Choroid plexus epithelial cell (primary cell): ENCODE data around the gene GRK4.

Experiments
- DNase-seq: peaks from one replicate; pipeline ENCODE4 v3.0.0-alpha.2; 2010; ENCODE audit warnings: low read depth
- H3K4me3 ChIP-seq: 2 replicates; pipeline ENCODE4 v1.5.1; 2011; ENCODE audit warnings: low read depth, mild to moderate bottlenecking, control low read depth, low read length, moderate library complexity
- TF ChIP-seq, protein P1 (sequence below): conservative IDR thresholded peaks from 2 replicates; pipeline ENCODE4 v1.5.1; 2011; ENCODE audit warnings: low read depth, mild to moderate bottlenecking, control low read depth, inconsistent platforms, low read length, moderate library complexity

Gene GRK4

DNA sequence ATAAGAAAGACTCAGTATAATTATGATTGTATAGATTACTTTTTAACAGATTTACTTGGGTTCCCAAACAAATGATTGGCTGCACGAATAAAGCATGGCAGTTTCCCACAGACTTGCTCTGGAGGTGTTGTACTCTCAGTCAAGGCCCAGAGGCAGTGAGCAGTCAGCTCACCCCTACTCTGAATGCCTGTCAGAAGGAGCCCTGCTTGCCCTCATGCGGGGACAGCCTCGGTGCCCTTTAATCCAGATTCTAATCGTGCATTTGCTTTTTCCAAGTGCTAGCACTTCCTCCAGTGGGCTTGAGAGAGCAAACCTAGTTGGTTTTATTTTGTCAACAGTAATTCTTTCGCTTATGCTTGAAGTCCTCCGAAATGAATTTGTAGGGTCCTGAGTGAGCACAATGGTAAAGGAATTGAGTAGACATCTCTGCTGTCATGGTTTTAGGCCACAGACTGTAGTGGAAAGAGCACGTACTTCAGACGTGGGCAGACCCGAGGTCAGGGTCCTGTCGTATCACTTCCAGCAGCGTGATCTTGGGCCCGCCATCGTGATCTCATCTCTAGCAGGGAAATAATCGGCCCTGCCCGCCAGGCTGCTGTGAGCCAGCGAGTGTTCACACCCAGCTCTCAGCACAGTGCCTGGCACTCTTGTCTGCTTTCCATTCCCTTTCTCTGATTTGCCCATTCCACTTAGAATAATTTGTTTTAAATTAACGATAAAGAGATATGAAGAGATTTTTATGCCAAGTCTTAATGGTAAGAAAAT is 48.3 kb downstream of the GRK4 start:
- no peak overlapping the region for H3K4me3 ChIP-seq
- DNase-seq = no peak
- TF ChIP-seq, protein P1, sequence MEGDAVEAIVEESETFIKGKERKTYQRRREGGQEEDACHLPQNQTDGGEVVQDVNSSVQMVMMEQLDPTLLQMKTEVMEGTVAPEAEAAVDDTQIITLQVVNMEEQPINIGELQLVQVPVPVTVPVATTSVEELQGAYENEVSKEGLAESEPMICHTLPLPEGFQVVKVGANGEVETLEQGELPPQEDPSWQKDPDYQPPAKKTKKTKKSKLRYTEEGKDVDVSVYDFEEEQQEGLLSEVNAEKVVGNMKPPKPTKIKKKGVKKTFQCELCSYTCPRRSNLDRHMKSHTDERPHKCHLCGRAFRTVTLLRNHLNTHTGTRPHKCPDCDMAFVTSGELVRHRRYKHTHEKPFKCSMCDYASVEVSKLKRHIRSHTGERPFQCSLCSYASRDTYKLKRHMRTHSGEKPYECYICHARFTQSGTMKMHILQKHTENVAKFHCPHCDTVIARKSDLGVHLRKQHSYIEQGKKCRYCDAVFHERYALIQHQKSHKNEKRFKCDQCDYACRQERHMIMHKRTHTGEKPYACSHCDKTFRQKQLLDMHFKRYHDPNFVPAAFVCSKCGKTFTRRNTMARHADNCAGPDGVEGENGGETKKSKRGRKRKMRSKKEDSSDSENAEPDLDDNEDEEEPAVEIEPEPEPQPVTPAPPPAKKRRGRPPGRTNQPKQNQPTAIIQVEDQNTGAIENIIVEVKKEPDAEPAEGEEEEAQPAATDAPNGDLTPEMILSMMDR = no peak

GRCh38 chr4:3013323-3013722 is 50.0 kb downstream of the GRK4 start:
- TF ChIP-seq, protein P1 = no peak
- no peak overlapping the region for H3K4me3 ChIP-seq
- no peak for DNase-seq

GRCh38 chr4:3013839-3014350 is 50.5 kb downstream of the GRK4 start:
- TF ChIP-seq, protein P1 = no peak
- no peak for DNase-seq

GRCh38 chr4:3016961-3017360 is 53.6 kb downstream of the GRK4 start:
- DNase-seq = no peak
- TF ChIP-seq, protein P1 = no peak
- no peak overlapping the region for H3K4me3 ChIP-seq

More at GRCh38 chr4:3013839-3014350, 50.5 kb downstream of the GRK4 start:
- no peak overlapping the region for H3K4me3 ChIP-seq

GRCh38 chr4:3017504-3017903 is 54.1 kb downstream of the GRK4 start:
- H3K4me3 ChIP-seq = no peak overlapping the region
- TF ChIP-seq, protein P1 = no peak
- DNase-seq = no peak

DNA sequence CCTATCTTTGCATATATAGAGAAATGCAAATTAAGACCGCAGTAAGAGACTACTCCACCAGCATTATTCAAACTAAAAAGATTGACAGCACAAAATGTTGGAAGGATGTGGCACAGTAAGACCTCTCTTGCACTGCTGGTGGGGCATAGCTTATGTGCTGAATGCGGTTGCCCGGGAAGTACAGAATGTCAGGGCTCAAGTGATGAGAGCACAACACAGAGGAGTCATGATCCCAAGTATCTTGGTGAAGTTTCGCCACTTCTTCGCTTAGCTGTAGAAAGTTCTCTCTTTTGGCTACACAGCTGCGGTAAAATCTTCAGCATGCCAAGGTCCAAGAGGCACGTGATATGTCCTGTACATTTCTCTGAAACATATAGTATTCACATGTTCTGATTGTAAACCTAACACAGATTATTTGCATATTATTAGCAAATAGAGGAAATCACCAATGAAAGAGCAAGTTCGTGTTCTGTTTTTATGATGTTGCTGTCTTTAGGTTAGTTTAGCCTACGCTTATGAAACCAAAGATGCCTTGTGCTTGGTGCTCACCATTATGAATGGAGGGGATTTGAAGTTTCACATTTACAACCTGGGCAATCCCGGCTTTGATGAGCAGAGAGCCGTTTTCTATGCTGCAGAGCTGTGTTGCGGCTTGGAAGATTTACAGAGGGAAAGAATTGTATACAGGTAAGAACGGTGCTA is 55.9 kb downstream of the GRK4 start:
- no peak overlapping the region for H3K4me3 ChIP-seq
- TF ChIP-seq, protein P1 = no peak
- no peak for DNase-seq
